ENCODE results near the gene CPNE6.

Gene CPNE6

GRCh38 chr14:24075485-24076301 lies 4.3 kb downstream of the CPNE6 start:
- no peaks in the 10 kb centered on the region for H4K20me1 ChIP-seq (ENCODE audit: insufficient read depth, low read length)
- no peak overlapping the region for H3K9ac ChIP-seq (ENCODE audit: low read length)
- no peak overlapping the region for H3K27ac ChIP-seq (ENCODE audit: low read depth, low read length, poor library complexity, severe bottlenecking)
- no peaks in the 10 kb centered on the region for H3K9me2 ChIP-seq (ENCODE audit: low read depth, low read length)
- peaks cover 13% of the 10 kb centered on the region for H3K4me1 ChIP-seq (ENCODE audit: insufficient read depth, low read length, severe bottlenecking)
- no peaks in the 10 kb centered on the region for H3K79me2 ChIP-seq (ENCODE audit: insufficient read depth, low read length)
- peak overlapping the region; percentile 24; the same call in 1 of the 2 replicates for H3K4me2 ChIP-seq (ENCODE audit: low read length)
- H2AFZ ChIP-seq (ENCODE audit: low read length): no peak overlapping the region
- H3K27me3 ChIP-seq (ENCODE audit: insufficient read depth, low read length): no peaks in the 10 kb centered on the region; the same call in 1 of the 2 replicates
- no peaks in the 10 kb centered on the region for H3K36me3 ChIP-seq (ENCODE audit: insufficient read depth, low read length)
- no peaks in the 10 kb centered on the region for H3K9me3 ChIP-seq (ENCODE audit: low read length)
- no peaks in the 10 kb centered on the region for H3F3A ChIP-seq (ENCODE audit: insufficient read depth, low read length)
- TF ChIP-seq EZH2 (IDR thresholded peaks at IDR 0.05; ENCODE audit: borderline replicate concordance, low read length) (no peak), CTCF (IDR thresholded peaks at IDR 0.05; ENCODE audit: low read length) (no peak)
- no peak overlapping the region for H3K4me3 ChIP-seq (ENCODE audit: low read depth, low read length, poor library complexity, severe bottlenecking)

- H3K36me3 ChIP-seq (ENCODE audit: insufficient read depth, low read length): no peaks in the 10 kb centered on the region
- H3K9ac ChIP-seq (ENCODE audit: low read length): no peak overlapping the region
- H3K4me2 ChIP-seq (ENCODE audit: low read length): no peak overlapping the region
- no peaks in the 10 kb centered on the region for H4K20me1 ChIP-seq (ENCODE audit: insufficient read depth, low read length)
- H3K9me3 ChIP-seq (ENCODE audit: low read length): no peaks in the 10 kb centered on the region
- no peaks in the 10 kb centered on the region for H3K9me2 ChIP-seq (ENCODE audit: low read depth, low read length)
- H3K27me3 ChIP-seq (ENCODE audit: insufficient read depth, low read length): no peaks in the 10 kb centered on the region; the same call in 1 of the 2 replicates
- H3K27ac ChIP-seq (ENCODE audit: low read depth, low read length, poor library complexity, severe bottlenecking): no peak overlapping the region
- no peaks in the 10 kb centered on the region for H3F3A ChIP-seq (ENCODE audit: insufficient read depth, low read length)
- H3K4me3 ChIP-seq (ENCODE audit: low read depth, low read length, poor library complexity, severe bottlenecking): no peak overlapping the region
- TF ChIP-seq EZH2 (IDR thresholded peaks at IDR 0.05; ENCODE audit: borderline replicate concordance, low read length) (no peak), CTCF (IDR thresholded peaks at IDR 0.05; ENCODE audit: low read length) (no peak)
- H3K79me2 ChIP-seq (ENCODE audit: insufficient read depth, low read length): no peaks in the 10 kb centered on the region
- H2AFZ ChIP-seq (ENCODE audit: low read length): no peak overlapping the region
- peaks cover 16% of the 10 kb centered on the region for H3K4me1 ChIP-seq (ENCODE audit: insufficient read depth, low read length, severe bottlenecking)
Observed at GRCh38 chr14:24076302-24076601, 4.9 kb downstream of the CPNE6 start.

GRCh38 chr14:24077086-24077485 lies 5.7 kb downstream of the CPNE6 start:
- Histone ChIP-seq H3F3A (ENCODE audit: insufficient read depth, low read length) (no peaks in the 10 kb centered on the region), H2AFZ (ENCODE audit: low read length) (no peak overlapping the region), H3K27ac (ENCODE audit: low read depth, low read length, poor library complexity, severe bottlenecking) (no peak overlapping the region), H3K36me3 (ENCODE audit: insufficient read depth, low read length) (no peaks in the 10 kb centered on the region), H3K4me3 (ENCODE audit: low read depth, low read length, poor library complexity, severe bottlenecking) (no peak overlapping the region), H3K79me2 (ENCODE audit: insufficient read depth, low read length) (no peaks in the 10 kb centered on the region), H3K9me3 (ENCODE audit: low read length) (no peaks in the 10 kb centered on the region), H3K4me2 (ENCODE audit: low read length) (no peak overlapping the region), H3K9ac (ENCODE audit: low read length) (no peak overlapping the region), H3K4me1 (ENCODE audit: insufficient read depth, low read length, severe bottlenecking) (peaks cover 19% of the 10 kb centered on the region), H3K9me2 (ENCODE audit: low read depth, low read length) (no peaks in the 10 kb centered on the region), H4K20me1 (ENCODE audit: insufficient read depth, low read length) (no peaks in the 10 kb centered on the region), H3K27me3 (ENCODE audit: insufficient read depth, low read length) (no peaks in the 10 kb centered on the region; the same call in 1 of the 2 replicates)
- TF ChIP-seq EZH2 (IDR thresholded peaks at IDR 0.05; ENCODE audit: borderline replicate concordance, low read length): no peak
- TF ChIP-seq CTCF (IDR thresholded peaks at IDR 0.05; ENCODE audit: low read length): no peak

All from OCI-LY1 (cell line).